Measurements from ENCODE around the gene TEDC1. TPM values are rescaled to one million over a fixed set of nuclear protein-coding genes. Genes with fewer than 3 reads are reported as not detected.

The TEDC1 gene
- total RNA-seq, 1 experiment from 2014 or later = 30.3 TPM

- no peak overlapping the region for H3K4me3 ChIP-seq (ENCODE audit: low read depth, low read length)
- BruUV-seq (replicated peaks) = no TSS peak
- POLR2A ChIA-PET = no interaction called here
- no peaks in the 10 kb centered on the region for H3K27me3 ChIP-seq (replicated peaks; ENCODE audit: control insufficient read depth, insufficient read depth, low read length)
- Mint-ChIP-seq H3K9me3 (ENCODE audit: unreplicated experiment) (no peaks in the 10 kb centered on the region), H3K27ac (ENCODE audit: unreplicated experiment) (no peak overlapping the region), H3K27me3 (ENCODE audit: insufficient read depth, unreplicated experiment) (peaks cover 6% of the 10 kb centered on the region), H3K4me3 (ENCODE audit: unreplicated experiment) (no peak overlapping the region), H3K4me1 (ENCODE audit: low read depth, unreplicated experiment) (no peaks in the 10 kb centered on the region), H3K36me3 (ENCODE audit: insufficient read depth, unreplicated experiment) (peaks cover 5% of the 10 kb centered on the region)
- CTCF ChIA-PET = no interaction called here
- no peaks in the 10 kb centered on the region for H3K36me3 ChIP-seq (ENCODE audit: control insufficient read depth, insufficient read depth, low read length)
- intact Hi-C loops (cut with micrococcal nuclease; ENCODE audit: unreplicated experiment) = loop anchor here (2.0 to 5.0 kb wide), 2 partner anchors 37 to 159 kb away; partner anchors contain the start of gene TEDC1
- no peak for DNase-seq
- H3K4me1 ChIP-seq = peaks cover 12% of the 10 kb centered on the region
- TF ChIP-seq CTCF (IDR thresholded peaks at IDR 0.05; ENCODE audit: insufficient read depth in 1 of 2, low read depth in 1 of 2, low read length in 1 of 2, severe bottlenecking in 1 of 2, unreplicated experiment in 1 of 2) = no peak
- H3K9me3 ChIP-seq = no peaks in the 10 kb centered on the region
Observed at GRCh38 chr14:105529569-105530284, 38.7 kb downstream of the TEDC1 start.

- Histone ChIP-seq H3K9me3 (no peaks in the 10 kb centered on the region), H3K4me1 (peaks cover 12% of the 10 kb centered on the region), H3K27me3 (replicated peaks; ENCODE audit: control insufficient read depth, insufficient read depth, low read length) (no peaks in the 10 kb centered on the region), H3K36me3 (ENCODE audit: control insufficient read depth, insufficient read depth, low read length) (no peaks in the 10 kb centered on the region), H3K4me3 (ENCODE audit: low read depth, low read length) (no peak overlapping the region)
- Mint-ChIP-seq H3K9me3 (ENCODE audit: unreplicated experiment) (no peaks in the 10 kb centered on the region), H3K4me3 (ENCODE audit: unreplicated experiment) (no peak overlapping the region), H3K36me3 (ENCODE audit: insufficient read depth, unreplicated experiment) (peaks cover 4% of the 10 kb centered on the region), H3K4me1 (ENCODE audit: low read depth, unreplicated experiment) (no peaks in the 10 kb centered on the region), H3K27me3 (ENCODE audit: insufficient read depth, unreplicated experiment) (peaks cover 6% of the 10 kb centered on the region), H3K27ac (ENCODE audit: unreplicated experiment) (no peak overlapping the region)
- DNase-seq = no peak
- BruUV-seq (replicated peaks) = no TSS peak
- ChIA-PET POLR2A (no interaction called here), CTCF (no interaction called here)
- TF ChIP-seq CTCF (IDR thresholded peaks at IDR 0.05; ENCODE audit: insufficient read depth in 1 of 2, low read depth in 1 of 2, low read length in 1 of 2, severe bottlenecking in 1 of 2, unreplicated experiment in 1 of 2) = no peak
- intact Hi-C loops (cut with micrococcal nuclease; ENCODE audit: unreplicated experiment) = no loop called here
Observed at GRCh38 chr14:105530285-105531087, 39.4 kb downstream of the TEDC1 start.

GRCh38 chr14:105531088-105531893 is 40.2 kb downstream of the TEDC1 start:
- TF ChIP-seq CTCF (IDR thresholded peaks at IDR 0.05; ENCODE audit: insufficient read depth in 1 of 2, low read depth in 1 of 2, low read length in 1 of 2, severe bottlenecking in 1 of 2, unreplicated experiment in 1 of 2) = no peak
- no peaks in the 10 kb centered on the region for H3K36me3 Mint-ChIP-seq (ENCODE audit: insufficient read depth, unreplicated experiment)
- no peak overlapping the region for H3K4me3 Mint-ChIP-seq (ENCODE audit: unreplicated experiment)
- H3K27me3 ChIP-seq (replicated peaks; ENCODE audit: control insufficient read depth, insufficient read depth, low read length) = no peaks in the 10 kb centered on the region
- POLR2A ChIA-PET = no interaction called here
- H3K4me1 ChIP-seq = peaks cover 8% of the 10 kb centered on the region; the same call in 1 of the 2 replicates
- H3K27ac Mint-ChIP-seq (ENCODE audit: unreplicated experiment) = no peak overlapping the region
- BruUV-seq (replicated peaks) = no TSS peak
- H3K9me3 Mint-ChIP-seq (ENCODE audit: unreplicated experiment) = no peaks in the 10 kb centered on the region
- H3K27me3 Mint-ChIP-seq (ENCODE audit: insufficient read depth, unreplicated experiment) = peaks cover 3% of the 10 kb centered on the region
- intact Hi-C loops (cut with micrococcal nuclease; ENCODE audit: unreplicated experiment) = no loop called here
- H3K36me3 ChIP-seq (ENCODE audit: control insufficient read depth, insufficient read depth, low read length) = no peaks in the 10 kb centered on the region
- CTCF ChIA-PET = interaction anchor here (0.5 to 1.1 kb wide), 2 partner anchors 50 to 51 kb away, joined by 4 to 5 read pairs; no protein-coding TSS in a partner anchor
- H3K4me3 ChIP-seq (ENCODE audit: low read depth, low read length) = no peak overlapping the region
- H3K4me1 Mint-ChIP-seq (ENCODE audit: low read depth, unreplicated experiment) = no peaks in the 10 kb centered on the region
- no peaks in the 10 kb centered on the region for H3K9me3 ChIP-seq
- no peak for DNase-seq

Measured in Caco-2 (cell line).